A549 treated with Hydrocortisone at 1 μM for 4 hours (cell line): ENCODE data around the gene TSPY1. TPM values are rescaled to one million over a fixed set of nuclear protein-coding genes. Genes with fewer than 3 reads are reported as not detected.

Source experiments
- total RNA-seq: library from RNA; stranded (reverse); fragments of 200-300 nt; extraction: Qiagen RNA extraction; gene quantifications from 5 replicates; pipeline ENCODE4 v1.2.3, GENCODE V29; 2022

The TSPY1 gene, protein sequence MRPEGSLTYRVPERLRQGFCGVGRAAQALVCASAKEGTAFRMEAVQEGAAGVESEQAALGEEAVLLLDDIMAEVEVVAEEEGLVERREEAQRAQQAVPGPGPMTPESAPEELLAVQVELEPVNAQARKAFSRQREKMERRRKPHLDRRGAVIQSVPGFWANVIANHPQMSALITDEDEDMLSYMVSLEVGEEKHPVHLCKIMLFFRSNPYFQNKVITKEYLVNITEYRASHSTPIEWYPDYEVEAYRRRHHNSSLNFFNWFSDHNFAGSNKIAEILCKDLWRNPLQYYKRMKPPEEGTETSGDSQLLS
- not detected in 5 replicates for total RNA-seq

GRCh38 chrY:9466655-9467054 is at the start of gene TSPY1:
TSS of gene TSPY1 (plus strand) at chrY:9466955. CDS start at chrY:9467001, 46 bp downstream.

DNA sequence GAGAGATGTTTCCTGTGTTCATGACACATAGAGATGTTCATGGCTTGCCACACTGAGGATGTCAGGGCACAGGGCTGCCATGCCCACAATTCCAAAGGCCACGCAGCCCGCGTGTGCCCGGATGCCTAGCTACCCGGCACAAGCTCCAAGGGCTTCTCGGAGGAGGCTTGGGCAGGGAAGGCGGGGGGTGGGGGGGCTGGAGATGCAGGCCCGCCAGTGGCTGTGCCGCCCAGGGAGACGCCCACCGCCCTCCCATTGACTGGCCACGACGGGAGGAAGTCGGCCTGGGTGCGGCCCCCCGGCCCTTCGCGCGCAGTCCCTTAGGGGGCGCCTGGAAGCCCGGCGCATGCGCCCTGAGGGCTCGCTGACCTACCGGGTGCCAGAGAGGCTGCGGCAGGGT is 20.2 kb downstream of the TSPY1 start, which contains the start of gene TSPY9:
TSPY9 (plus strand) TSS at position 301 of the 400 bp plus-strand sequence; CDS start at position 347, 46 bp downstream.

Other genes with a start within 250 kb of the TSPY1 start
- gene TSPY4, start 129.5 kb upstream of the TSPY1 start, total RNA-seq = not detected in 5 replicates
- gene TSPY8, start 109.2 kb upstream of the TSPY1 start, total RNA-seq = not detected in 5 replicates
- not detected in 5 replicates for gene TSPY3, start 68.5 kb upstream of the TSPY1 start, total RNA-seq
- gene TSPY9, start 20.3 kb downstream of the TSPY1 start, total RNA-seq = not detected in 5 replicates
- not detected in 5 replicates for gene TSPY10, start 60.9 kb downstream of the TSPY1 start, total RNA-seq